GM19240 (cell line): ENCODE results near the gene NECTIN1.

Experiments
- DNase-seq: peaks from one replicate; pipeline ENCODE4 v3.0.0; 2011; ENCODE audit warnings: low spot score; ENCODE audit not compliant: insufficient read length

The NECTIN1 gene

GRCh38 chr11:119643212-119643875, 85.7 kb downstream of the NECTIN1 start:
- no peak for DNase-seq

- no peak for DNase-seq
Observed at GRCh38 chr11:119641983-119642745, 86.8 kb downstream of the NECTIN1 start.

GRCh38 chr11:119640541-119640940, 88.5 kb downstream of the NECTIN1 start:
- no peak for DNase-seq

DNA sequence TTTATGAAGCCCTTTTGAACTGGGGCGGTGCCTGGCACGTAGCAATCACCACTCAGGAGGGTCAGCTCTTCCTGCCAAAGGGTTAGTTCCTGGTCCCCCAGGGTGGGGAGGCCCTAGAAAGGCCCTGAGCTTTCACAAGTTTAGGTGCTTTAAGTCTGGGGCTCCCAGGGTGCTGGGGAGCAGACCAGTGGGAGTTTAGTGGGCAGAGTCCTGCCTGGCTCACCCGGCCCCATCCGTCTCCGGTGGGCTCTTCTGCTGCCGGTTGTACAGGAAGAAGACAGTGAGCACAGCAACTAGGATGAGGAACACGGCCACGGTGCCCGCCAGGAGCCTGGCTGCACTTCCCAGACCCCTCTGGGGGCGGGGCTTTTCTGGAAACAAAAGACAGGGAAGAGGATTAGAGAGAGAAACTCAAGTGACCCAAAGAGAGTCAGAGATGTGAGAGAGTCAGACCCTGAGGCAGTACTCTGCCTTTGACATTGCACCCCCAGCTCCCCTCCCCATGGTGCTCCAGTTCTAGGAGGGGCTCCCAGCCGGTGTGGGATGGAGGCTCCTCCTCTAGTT, 89.3 kb downstream of the NECTIN1 start:
- no peak for DNase-seq

GRCh38 chr11:119638851-119639250, 90.1 kb downstream of the NECTIN1 start:
- DNase-seq = no peak

DNA sequence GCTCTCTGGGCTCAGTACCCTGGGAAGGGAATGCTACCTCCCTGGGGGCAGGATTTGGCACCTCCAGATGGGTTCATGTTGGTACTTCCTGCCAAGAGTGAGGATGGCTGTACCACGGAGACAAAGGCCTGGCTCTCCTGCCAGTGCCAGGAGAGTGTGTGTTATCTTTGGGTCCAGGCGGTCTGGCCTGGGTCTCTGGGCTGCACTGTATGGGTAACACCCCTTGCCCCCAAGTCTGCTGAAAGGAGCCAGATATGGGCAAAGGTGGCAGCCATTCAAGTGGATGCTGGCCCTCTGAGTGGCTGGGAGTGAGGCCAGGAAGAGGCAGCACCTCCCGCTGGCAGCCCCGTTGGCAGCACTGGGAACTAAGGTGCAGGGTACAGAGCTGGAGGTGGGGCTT, 91.5 kb downstream of the NECTIN1 start:
- no peak for DNase-seq

DNA sequence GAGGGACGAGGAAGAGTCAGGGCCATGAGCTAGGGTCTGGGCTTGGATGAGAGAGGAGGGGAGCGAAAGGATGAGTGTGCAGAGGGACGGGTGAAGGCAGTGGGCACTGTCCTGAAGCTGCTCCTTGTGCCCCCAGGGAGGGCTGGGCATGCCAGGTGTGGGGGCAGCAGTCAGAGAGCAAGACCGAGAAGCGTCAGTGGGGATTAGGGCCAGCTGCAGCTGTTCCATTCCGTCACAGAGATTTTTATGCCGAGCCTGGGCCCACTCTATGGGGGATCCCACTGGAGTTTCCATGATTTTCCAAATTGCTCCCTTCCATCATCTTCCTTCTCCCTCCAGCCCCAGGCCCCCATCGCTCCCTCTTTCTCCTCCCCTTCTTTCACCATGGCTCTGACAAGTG, 93.2 kb downstream of the NECTIN1 start:
- no peak for DNase-seq

- DNase-seq = no peak
Observed at GRCh38 chr11:119635041-119635740, 93.8 kb downstream of the NECTIN1 start.

- no peak for DNase-seq
Observed at GRCh38 chr11:119634301-119634700, 94.7 kb downstream of the NECTIN1 start.

DNA sequence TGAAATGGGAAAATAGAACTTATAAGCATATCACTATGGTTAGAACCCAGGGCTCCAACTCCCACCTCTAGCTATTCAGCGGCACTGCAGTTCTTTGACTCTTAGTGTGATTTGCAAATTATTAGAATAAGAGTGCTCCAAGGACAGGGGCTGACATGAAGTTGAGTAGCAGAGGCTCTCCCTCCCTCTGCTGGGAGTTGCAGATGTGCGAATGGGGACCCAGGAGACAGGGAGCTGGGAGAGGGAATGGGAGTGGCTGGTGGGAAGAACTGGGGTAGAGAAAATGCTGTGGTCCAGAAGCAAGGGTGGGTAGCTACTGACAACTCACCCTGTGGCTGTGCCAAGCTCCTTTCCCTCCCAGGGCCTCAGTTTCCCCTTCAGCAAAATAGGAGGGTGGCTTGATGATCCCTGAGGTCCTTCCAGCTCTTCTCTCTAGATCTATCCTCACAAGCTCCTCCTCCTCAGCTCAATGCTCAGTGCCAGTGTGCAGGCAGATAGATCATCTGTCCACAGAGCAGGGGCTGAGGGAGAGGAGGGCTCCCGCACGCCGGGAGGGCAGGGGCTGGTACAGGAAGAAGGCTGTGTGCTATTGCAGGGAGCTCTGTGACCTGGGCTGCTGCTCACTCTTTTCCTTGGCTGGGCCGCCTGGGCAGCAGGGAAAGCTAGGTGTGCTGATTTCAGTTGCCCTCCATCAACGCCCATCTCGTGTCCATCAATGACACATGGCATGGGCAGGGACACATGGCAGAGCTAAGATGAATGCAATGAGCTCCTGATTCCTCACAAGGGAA, 99.0 kb downstream of the NECTIN1 start:
- no peak for DNase-seq

- no peak for DNase-seq
Observed at GRCh38 chr11:119629085-119629484, 99.9 kb downstream of the NECTIN1 start.

- no peak for DNase-seq
Observed at GRCh38 chr11:119627286-119627685, 101.7 kb downstream of the NECTIN1 start.

DNA sequence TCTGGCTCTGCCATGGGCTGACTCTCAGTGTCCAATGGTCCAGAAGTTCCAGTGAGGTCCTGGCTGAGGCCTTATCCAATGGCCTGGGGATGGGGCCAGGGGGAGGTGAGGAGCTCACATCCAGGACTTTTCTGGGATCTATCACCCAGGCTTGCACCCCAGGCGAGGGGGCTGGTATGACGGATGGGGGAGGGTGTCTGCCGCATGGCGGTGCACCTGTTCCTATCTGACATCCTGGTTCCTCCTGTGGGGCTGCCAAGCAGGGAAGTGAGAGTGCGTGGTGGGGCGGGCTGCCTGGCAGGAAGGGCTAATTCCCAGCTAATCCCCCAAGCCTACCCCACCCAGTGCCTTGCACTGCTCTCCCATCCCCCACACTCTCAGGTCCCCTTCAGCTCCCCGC, 102.1 kb downstream of the NECTIN1 start:
- no peak for DNase-seq

DNA sequence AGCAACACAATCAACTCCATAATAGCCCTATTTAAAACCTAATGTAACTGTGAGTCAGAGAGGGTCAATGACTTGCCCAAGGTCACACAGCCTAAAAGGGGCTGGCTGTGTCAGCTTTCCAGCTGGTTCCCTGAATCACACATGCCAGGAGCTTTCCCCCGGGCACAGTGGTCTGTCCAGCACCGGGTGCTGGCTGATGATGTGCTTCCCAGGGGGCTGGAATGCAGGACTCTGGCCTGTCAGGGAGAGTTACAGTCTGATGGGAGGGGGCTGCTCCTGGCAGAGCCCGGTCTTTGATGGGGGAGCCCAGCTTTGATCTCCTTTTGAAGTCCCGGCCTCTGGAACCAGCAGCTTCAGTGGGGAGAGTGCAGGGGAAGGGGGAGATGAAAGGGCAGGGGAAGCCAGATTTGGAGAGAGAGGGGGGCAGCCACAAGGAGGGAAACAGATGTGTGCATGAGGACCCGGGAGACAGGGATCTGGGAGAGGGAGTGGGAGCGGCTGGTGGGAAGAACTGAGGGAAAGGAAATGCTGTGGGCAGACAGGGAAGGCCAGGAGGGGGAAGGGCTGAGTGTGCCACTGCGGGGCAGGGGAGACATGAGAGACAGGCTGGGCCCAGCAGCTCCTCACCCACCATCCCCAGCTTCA, 102.7 kb downstream of the NECTIN1 start:
- DNase-seq = no peak

DNA sequence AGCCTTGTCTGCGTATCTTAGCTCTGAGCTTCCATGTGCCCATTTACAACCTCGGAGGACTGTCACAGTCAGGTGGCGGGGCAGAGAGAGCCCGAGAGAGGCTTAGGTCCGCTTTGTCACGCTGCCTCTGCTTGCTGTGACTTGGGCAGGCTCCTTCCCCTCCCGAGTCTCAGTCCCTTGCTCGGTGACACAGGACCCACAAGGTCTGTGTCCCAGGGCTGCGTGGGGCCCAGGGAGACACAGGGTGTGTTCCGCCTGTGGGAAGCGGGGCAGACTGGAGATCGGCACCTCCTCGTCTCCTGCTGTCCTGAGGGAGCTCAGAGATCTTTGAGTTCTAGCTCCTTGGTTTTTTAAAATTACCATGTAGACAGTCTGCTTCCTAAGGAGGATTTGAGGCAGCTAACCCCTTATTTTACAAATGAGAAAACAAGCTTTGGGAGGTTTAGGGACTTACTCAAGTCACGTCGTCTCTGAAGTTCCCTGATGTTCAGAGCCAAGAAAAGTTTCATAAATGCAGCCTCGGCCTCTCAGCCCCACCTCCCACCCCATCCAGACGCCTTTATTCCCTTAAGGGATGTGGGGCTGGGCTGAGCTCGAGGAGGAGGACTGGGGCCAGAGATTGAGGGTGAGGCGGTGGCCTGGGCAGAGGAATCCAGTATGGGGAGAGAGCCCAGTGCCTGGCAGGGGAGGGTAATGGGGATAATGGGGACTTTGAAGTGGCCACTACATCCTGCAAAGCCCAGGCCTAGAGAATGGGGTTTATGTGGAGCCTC, 103.6 kb downstream of the NECTIN1 start:
- no peak for DNase-seq

- DNase-seq = no peak
Observed at GRCh38 chr11:119624629-119625028, 104.4 kb downstream of the NECTIN1 start.

DNA sequence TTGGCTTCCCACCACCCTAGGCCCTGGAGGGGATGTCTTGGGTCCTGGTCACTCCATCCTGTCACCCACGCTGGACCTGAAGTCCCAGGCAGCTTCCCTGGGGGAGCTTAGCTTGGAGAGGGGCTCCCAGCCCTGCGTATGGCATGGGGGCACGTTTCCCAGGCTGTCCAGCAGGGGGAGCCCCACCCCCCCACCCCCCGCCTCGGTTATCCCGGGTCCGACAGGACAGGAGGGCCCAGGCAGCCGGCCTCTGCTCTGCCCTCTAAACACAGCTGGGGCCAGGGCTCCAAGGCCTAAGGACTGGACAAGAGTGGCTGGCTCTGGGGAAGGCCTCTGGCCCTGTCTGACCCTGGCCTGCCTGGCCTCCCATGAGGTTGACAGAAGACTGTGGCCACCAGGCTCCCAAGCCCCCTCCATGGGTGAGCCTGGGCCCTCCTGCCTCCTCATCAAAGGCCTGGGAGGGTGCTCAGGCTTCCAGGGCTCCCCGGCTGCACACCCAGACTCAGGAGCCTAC, 104.8 kb downstream of the NECTIN1 start:
- peak; percentile 37 for DNase-seq

GRCh38 chr11:119623682-119624081, 105.3 kb downstream of the NECTIN1 start:
- DNase-seq = no peak

DNA sequence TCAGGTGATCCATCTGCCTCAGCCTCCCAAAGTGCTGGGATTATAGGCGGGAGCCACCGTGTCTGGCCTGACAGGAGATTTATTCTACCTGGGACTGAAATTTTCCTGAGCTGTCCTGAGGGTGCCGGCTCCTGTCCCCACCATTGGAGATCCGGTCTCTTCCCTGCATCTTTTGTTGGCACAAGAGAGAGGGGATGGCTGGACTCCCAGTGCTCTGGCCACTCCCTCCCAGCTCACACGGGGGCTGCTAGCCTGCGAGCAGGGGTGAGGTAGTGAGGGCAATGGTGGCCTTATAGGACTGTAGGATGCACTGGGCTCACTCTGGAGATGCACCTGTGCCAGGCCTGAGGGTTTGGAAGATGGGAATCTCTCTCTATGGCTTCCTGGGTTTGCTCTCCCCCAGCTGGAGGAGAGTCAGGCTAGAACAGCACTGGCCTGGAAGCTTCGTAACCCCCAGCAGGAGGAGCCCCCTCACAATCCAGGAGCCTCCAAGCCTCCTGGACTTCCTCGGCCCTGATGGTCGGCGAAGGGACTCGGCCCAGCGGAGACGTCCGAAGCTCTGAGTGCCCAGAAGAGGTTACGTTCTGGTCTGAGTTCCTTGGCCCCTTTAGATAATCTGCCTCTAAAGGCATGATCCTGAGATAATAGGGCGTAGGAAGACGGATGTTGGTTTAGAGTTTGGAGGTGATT, 106.4 kb downstream of the NECTIN1 start:
- no peak for DNase-seq
